ENCODE results near the gene CHD2. TPM values are rescaled to one million over a fixed set of nuclear protein-coding genes. Genes with fewer than 3 reads are reported as not detected.

CHD2 gene
- polyA plus RNA-seq, 4 donors, result 29.2 to 75.5 (median 32.2) TPM

DNA sequence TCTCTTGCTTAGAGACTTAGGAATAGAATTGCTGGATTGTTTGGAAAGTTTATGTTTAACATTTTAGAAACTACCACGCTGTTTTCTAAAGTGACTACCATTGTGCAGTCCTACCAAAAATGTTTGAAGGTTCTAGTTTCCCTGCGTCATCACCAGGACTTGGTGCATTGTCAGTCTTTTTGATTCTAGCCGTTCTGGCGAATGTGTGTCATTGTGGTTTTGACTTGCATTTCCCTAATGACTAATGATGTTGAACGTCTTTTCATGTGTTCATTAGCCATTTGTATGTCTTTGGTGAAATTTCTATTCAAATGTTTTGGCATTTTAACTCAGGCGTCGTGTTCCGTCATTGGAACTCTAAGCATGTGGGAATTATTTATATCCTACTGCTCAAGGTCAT is 58.0 kb downstream of the CHD2 start:
- 73 to 79% (median 78%) methylated on average over 8 of the region's 8 CpGs for WGBS, 3 donors
- no peak overlapping the region for H3K4me3 ChIP-seq (ENCODE audit: low read depth in 1 of 3, low read length in 3 of 3)
- DNase-seq (no peak), FAIRE-seq (no peak)
- H3K4me1 ChIP-seq (ENCODE audit: control insufficient read depth in 3 of 3, insufficient read depth in 2 of 3, low read depth in 1 of 3, low read length in 2 of 3), result no peaks in the 10 kb centered on the region
- no peaks in the 10 kb centered on the region for H3K9me3 ChIP-seq (ENCODE audit: control insufficient read depth in 2 of 2, insufficient read depth in 1 of 2, low read depth in 1 of 2, low read length in 1 of 2)
- no peaks in the 10 kb centered on the region for H3K27me3 ChIP-seq (ENCODE audit: control insufficient read depth in 3 of 3, insufficient read depth in 3 of 3, low read length in 3 of 3)
- peaks cover 10 to 29% (median 19%) of the 10 kb centered on the region in 3 donors for H3K36me3 ChIP-seq (ENCODE audit: control insufficient read depth in 3 of 3, insufficient read depth in 2 of 3, low read depth in 1 of 3, low read length in 3 of 3)
- no peak overlapping the region for H3K27ac ChIP-seq (ENCODE audit: low read depth in 1 of 3, low read length in 2 of 3)

DNA sequence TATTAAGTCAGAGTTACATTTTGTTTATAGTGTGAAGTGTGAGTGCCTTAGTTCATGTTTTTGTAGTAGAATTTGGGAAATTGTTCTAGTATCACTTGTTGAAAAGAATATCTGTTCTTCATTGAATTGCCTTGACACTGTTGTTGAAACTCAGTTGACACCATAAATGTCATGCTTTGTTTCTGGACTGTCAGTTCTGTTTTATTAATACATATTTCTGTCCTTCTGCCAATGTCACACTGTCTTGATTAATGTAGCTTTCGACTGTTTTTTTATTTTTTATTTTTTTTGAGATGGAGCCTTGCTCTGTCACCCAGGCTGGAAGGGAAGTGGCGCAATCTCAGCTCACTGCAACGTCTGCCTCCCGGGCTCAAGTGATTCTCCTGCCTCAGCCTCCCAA is 59.1 kb downstream of the CHD2 start:
- H3K27ac ChIP-seq (ENCODE audit: low read depth in 1 of 3, low read length in 2 of 3), result no peak overlapping the region
- no peaks in the 10 kb centered on the region for H3K9me3 ChIP-seq (ENCODE audit: control insufficient read depth in 2 of 2, insufficient read depth in 1 of 2, low read depth in 1 of 2, low read length in 1 of 2)
- DNase-seq, result no peak
- H3K36me3 ChIP-seq (ENCODE audit: control insufficient read depth in 3 of 3, insufficient read depth in 2 of 3, low read depth in 1 of 3, low read length in 3 of 3), result peaks cover 6 to 25% (median 19%) of the 10 kb centered on the region in 3 donors
- H3K4me1 ChIP-seq (ENCODE audit: control insufficient read depth in 3 of 3, insufficient read depth in 2 of 3, low read depth in 1 of 3, low read length in 2 of 3), result no peaks in the 10 kb centered on the region
- no peak for FAIRE-seq
- no peaks in the 10 kb centered on the region for H3K27me3 ChIP-seq (ENCODE audit: control insufficient read depth in 3 of 3, insufficient read depth in 3 of 3, low read length in 3 of 3)
- WGBS, 3 donors, result 92 to 94% (median 93%) methylated on average over 4 of the region's 4 CpGs
- H3K4me3 ChIP-seq (ENCODE audit: low read depth in 1 of 3, low read length in 3 of 3), result no peak overlapping the region

DNA sequence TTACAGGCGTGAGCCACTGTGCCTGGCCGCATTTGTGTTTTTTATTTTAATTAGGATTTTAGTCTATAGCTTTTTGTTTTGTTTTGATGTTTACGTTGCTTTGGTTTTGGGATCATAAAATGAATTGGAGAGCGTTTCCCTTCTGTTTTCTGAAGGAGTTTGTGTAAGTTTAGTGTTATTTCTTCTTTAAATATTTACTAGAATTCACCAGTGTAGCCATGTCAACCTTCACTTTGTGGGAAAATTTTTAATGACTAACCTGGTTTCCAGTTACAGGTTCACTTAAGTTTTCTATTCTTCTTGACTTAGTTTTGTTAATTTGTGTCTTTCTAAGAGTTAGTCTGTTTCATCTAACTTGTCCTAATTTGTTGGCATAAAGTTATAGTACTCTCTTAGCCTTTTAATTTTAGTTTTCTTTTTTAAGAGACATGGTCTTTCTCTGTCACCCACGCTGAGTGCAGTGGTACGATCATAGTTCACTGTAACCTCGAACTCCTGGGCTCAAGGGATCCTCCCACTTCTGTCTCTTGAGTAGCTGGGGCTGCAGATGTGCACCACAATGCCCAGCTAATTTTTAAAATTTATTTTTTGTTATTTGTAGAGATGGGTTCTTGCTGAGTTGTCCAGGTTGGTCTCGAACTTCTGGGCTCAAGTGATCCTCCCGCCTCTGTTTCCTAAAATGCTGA is 61.0 kb downstream of the CHD2 start:
- no peak overlapping the region for H3K4me3 ChIP-seq (ENCODE audit: low read depth in 1 of 3, low read length in 3 of 3)
- H3K36me3 ChIP-seq (ENCODE audit: control insufficient read depth in 3 of 3, insufficient read depth in 2 of 3, low read depth in 1 of 3, low read length in 3 of 3), result peaks cover 6 to 24% (median 20%) of the 10 kb centered on the region in 3 donors

DNA sequence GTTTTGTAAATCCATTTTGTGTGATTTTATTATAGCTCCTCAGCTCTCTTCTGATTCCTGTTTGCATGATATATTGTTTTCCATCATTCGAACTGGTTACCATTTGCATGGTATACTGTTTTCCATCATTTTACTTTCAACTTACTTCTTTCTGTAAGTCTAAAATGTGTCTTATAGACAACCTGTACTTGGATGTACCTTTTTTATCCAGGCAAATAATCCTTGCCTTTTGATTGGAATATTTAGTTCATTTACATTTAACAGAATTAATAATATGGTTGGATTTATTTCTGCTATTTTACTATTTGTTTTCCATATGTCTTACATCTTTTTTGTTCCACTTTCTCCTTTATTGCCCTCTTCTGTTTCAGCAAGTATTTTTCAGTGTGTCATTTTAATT is 62.8 kb downstream of the CHD2 start:
- Histone ChIP-seq H3K9me3 (ENCODE audit: control insufficient read depth in 2 of 2, insufficient read depth in 1 of 2, low read depth in 1 of 2, low read length in 1 of 2) (no peaks in the 10 kb centered on the region), H3K4me3 (ENCODE audit: low read depth in 1 of 3, low read length in 3 of 3) (no peak overlapping the region), H3K4me1 (ENCODE audit: control insufficient read depth in 3 of 3, insufficient read depth in 2 of 3, low read depth in 1 of 3, low read length in 2 of 3) (no peaks in the 10 kb centered on the region), H3K27me3 (ENCODE audit: control insufficient read depth in 3 of 3, insufficient read depth in 3 of 3, low read length in 3 of 3) (no peaks in the 10 kb centered on the region), H3K27ac (ENCODE audit: low read depth in 1 of 3, low read length in 2 of 3) (no peak overlapping the region), H3K36me3 (ENCODE audit: control insufficient read depth in 3 of 3, insufficient read depth in 2 of 3, low read depth in 1 of 3, low read length in 3 of 3) (peaks cover 4 to 31% (median 20%) of the 10 kb centered on the region in 3 donors)
- FAIRE-seq (no peak), DNase-seq (no peak)
- WGBS, 3 donors, result 97% methylated on average over 1 of the region's 1 CpG

More for the DNA sequence above, 61.0 kb downstream of the CHD2 start:
- H3K27me3 ChIP-seq (ENCODE audit: control insufficient read depth in 3 of 3, insufficient read depth in 3 of 3, low read length in 3 of 3), result no peaks in the 10 kb centered on the region
- no peak overlapping the region for H3K27ac ChIP-seq (ENCODE audit: low read depth in 1 of 3, low read length in 2 of 3)
- H3K9me3 ChIP-seq (ENCODE audit: control insufficient read depth in 2 of 2, insufficient read depth in 1 of 2, low read depth in 1 of 2, low read length in 1 of 2), result no peaks in the 10 kb centered on the region
- H3K4me1 ChIP-seq (ENCODE audit: control insufficient read depth in 3 of 3, insufficient read depth in 2 of 3, low read depth in 1 of 3, low read length in 2 of 3), result no peaks in the 10 kb centered on the region
- FAIRE-seq (no peak), DNase-seq (no peak)
- WGBS, 3 donors, result 91 to 92% (median 91%) methylated on average over 9 of the region's 9 CpGs

DNA sequence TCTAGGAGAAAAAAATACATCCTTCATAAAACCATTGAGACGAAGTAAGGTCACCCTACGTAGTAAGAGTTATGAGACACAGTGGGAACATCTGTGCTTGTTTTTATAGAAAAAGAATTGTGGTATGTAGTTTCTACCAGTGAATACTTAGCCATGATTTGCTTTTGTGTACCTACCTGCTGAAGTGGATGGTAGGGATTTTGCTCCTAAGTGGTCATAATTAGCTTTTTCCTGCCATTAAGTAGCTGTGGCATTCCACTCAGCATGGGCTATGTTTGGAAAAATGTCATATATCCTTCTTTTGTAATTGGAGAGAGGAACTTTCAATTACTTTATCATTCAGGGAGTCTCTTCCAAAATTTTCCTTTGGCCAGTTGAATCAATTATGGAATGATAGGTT is 63.7 kb downstream of the CHD2 start:
- no peak overlapping the region for H3K27ac ChIP-seq (ENCODE audit: low read depth in 1 of 3, low read length in 2 of 3)
- no peaks in the 10 kb centered on the region for H3K4me1 ChIP-seq (ENCODE audit: control insufficient read depth in 3 of 3, insufficient read depth in 2 of 3, low read depth in 1 of 3, low read length in 2 of 3)
- no peaks in the 10 kb centered on the region for H3K27me3 ChIP-seq (ENCODE audit: control insufficient read depth in 3 of 3, insufficient read depth in 3 of 3, low read length in 3 of 3)
- no peak overlapping the region for H3K4me3 ChIP-seq (ENCODE audit: low read depth in 1 of 3, low read length in 3 of 3)
- no peaks in the 10 kb centered on the region for H3K9me3 ChIP-seq (ENCODE audit: control insufficient read depth in 2 of 2, insufficient read depth in 1 of 2, low read depth in 1 of 2, low read length in 1 of 2)
- DNase-seq (no peak), FAIRE-seq (no peak)
- 93 to 95% (median 94%) methylated on average over 2 of the region's 2 CpGs for WGBS, 3 donors
- H3K36me3 ChIP-seq (ENCODE audit: control insufficient read depth in 3 of 3, insufficient read depth in 2 of 3, low read depth in 1 of 3, low read length in 3 of 3), result peaks cover 2 to 33% (median 18%) of the 10 kb centered on the region in 3 donors

DNA sequence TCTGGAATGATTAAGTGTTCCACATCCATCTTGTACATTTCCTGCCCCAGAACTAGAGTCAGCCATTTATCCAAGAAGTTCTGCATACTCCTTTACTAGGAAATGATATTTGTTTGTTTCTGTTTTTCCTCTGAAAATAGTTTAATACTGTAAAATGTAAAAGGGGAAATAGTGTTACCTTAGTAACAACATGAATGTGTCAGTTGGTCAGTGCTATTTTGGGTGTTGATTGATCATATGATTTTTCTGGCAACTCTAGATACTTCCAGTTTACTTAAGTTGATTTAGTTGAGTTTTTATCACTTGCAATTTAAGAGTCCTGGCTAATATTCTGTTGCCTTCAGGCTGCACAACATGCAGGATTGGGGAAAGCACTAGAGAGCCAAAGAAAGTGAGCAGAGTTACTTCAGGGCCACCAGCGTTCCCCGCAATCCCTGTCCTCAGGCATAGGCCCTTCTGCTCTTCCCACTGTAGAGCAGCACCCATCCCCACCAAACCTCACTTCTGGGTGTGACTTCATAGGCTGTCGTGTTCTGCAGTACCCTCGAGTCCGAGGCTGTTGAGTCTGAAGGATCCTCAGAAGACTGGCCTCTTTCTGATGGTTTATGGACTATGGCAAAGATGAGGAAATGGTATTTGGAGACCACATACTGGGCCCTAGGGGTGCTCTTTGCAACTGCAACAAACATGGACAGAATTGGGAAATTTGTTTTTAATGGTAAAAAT is 69.0 kb downstream of the CHD2 start:
- Histone ChIP-seq H3K36me3 (ENCODE audit: control insufficient read depth in 3 of 3, insufficient read depth in 2 of 3, low read depth in 1 of 3, low read length in 3 of 3) (peaks cover 2 to 29% (median 24%) of the 10 kb centered on the region in 3 donors), H3K27ac (ENCODE audit: low read depth in 1 of 3, low read length in 2 of 3) (peak overlapping the region in 1 of 3 donors; percentile 27), H3K27me3 (ENCODE audit: control insufficient read depth in 3 of 3, insufficient read depth in 3 of 3, low read length in 3 of 3) (no peaks in the 10 kb centered on the region), H3K4me1 (ENCODE audit: control insufficient read depth in 3 of 3, insufficient read depth in 2 of 3, low read depth in 1 of 3, low read length in 2 of 3) (peaks cover 0 to 2% (median 0%) of the 10 kb centered on the region in 3 donors), H3K4me3 (ENCODE audit: low read depth in 1 of 3, low read length in 3 of 3) (no peak overlapping the region), H3K9me3 (ENCODE audit: control insufficient read depth in 2 of 2, insufficient read depth in 1 of 2, low read depth in 1 of 2, low read length in 1 of 2) (no peaks in the 10 kb centered on the region)
- WGBS, 3 donors, result 87 to 94% (median 94%) methylated on average over 5 of the region's 5 CpGs
- DNase-seq (no peak), FAIRE-seq (no peak)

DNA sequence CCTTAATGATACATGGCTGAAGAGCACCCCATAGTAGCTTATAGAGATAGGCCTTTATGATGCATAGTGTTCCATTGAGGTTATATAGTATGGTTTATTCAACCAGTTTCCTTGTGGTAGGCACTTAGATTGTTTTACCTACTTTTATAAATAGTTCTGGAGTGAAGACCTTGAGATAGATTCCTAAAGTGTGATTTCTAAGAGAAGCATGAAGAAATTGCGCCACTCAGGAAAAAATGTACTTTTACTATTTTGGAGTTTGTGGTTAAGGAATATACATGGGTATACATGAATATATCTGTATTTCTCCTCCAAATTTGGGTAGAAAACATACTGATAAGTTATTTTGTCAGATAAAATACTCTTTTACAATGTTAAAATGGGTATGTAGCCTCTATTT is 70.5 kb downstream of the CHD2 start:
- 100% methylated on average over 1 of the region's 1 CpG for WGBS, 3 donors
- FAIRE-seq (no peak), DNase-seq (no peak)
- Histone ChIP-seq H3K9me3 (ENCODE audit: control insufficient read depth in 2 of 2, insufficient read depth in 1 of 2, low read depth in 1 of 2, low read length in 1 of 2) (no peaks in the 10 kb centered on the region), H3K4me1 (ENCODE audit: control insufficient read depth in 3 of 3, insufficient read depth in 2 of 3, low read depth in 1 of 3, low read length in 2 of 3) (peaks cover 0 to 2% (median 0%) of the 10 kb centered on the region in 3 donors), H3K27ac (ENCODE audit: low read depth in 1 of 3, low read length in 2 of 3) (no peak overlapping the region), H3K4me3 (ENCODE audit: low read depth in 1 of 3, low read length in 3 of 3) (no peak overlapping the region), H3K36me3 (ENCODE audit: control insufficient read depth in 3 of 3, insufficient read depth in 2 of 3, low read depth in 1 of 3, low read length in 3 of 3) (peaks cover 7 to 33% (median 27%) of the 10 kb centered on the region in 3 donors), H3K27me3 (ENCODE audit: control insufficient read depth in 3 of 3, insufficient read depth in 3 of 3, low read length in 3 of 3) (no peaks in the 10 kb centered on the region)

DNA sequence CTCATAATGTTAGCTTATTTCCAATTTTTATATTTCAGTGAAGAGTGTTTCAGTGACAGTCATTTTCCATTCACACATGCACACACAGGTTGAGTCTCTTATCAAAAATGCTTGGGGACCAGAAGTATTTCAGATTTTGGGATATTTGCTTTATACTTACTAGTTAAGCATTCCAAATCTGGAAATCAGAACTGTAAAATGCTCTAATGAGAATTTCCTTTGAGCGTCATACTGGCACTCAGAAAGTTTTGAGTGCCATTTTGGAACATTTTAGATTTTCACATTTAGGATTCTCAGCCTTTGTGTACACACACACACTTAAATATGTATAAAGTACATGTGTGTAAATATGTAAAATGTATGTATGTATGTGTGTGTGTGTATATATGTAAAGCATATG is 71.0 kb downstream of the CHD2 start:
- Histone ChIP-seq H3K27me3 (ENCODE audit: control insufficient read depth in 3 of 3, insufficient read depth in 3 of 3, low read length in 3 of 3) (no peaks in the 10 kb centered on the region), H3K9me3 (ENCODE audit: control insufficient read depth in 2 of 2, insufficient read depth in 1 of 2, low read depth in 1 of 2, low read length in 1 of 2) (no peaks in the 10 kb centered on the region), H3K4me1 (ENCODE audit: control insufficient read depth in 3 of 3, insufficient read depth in 2 of 3, low read depth in 1 of 3, low read length in 2 of 3) (peaks cover 0 to 2% (median 0%) of the 10 kb centered on the region in 3 donors), H3K36me3 (ENCODE audit: control insufficient read depth in 3 of 3, insufficient read depth in 2 of 3, low read depth in 1 of 3, low read length in 3 of 3) (peaks cover 7 to 37% (median 26%) of the 10 kb centered on the region in 3 donors), H3K27ac (ENCODE audit: low read depth in 1 of 3, low read length in 2 of 3) (no peak overlapping the region), H3K4me3 (ENCODE audit: low read depth in 1 of 3, low read length in 3 of 3) (no peak overlapping the region)
- no peak for DNase-seq
- FAIRE-seq, result no peak
- WGBS, 3 donors, result 93 to 94% (median 94%) methylated on average over 1 of the region's 1 CpG
